Stimulated activated CD8-positive, alpha-beta memory T cell treated with anti-CD3 and anti-CD28 coated beads, Interleukin-15, amount 100 ng/mL, for 24 hours (primary cell): Measurements from ENCODE around the gene C3orf49.

Source experiments
- DNase-seq: peaks from one replicate; pipeline ENCODE4 v3.0.0-alpha.2; 2020; ENCODE audit warnings: low read depth

The C3orf49 gene

GRCh38 chr3:63819151-63819398 is at the start of gene C3orf49:
TSS of gene C3orf49 (plus strand) at chr3:63819299. CDS start at chr3:63819472, 173 bp downstream.
- DNase-seq, result no peak

GRCh38 chr3:63774781-63775180 is 44.3 kb upstream of the C3orf49 start:
- no peak for DNase-seq

GRCh38 chr3:63779227-63779626 is 39.9 kb upstream of the C3orf49 start:
- no peak for DNase-seq

- DNase-seq, result no peak
Measured at GRCh38 chr3:63791974-63792373, 27.1 kb upstream of the C3orf49 start.

- DNase-seq, result no peak
Measured at GRCh38 chr3:63795438-63795837, 23.7 kb upstream of the C3orf49 start.

- DNase-seq, result no peak
Measured at GRCh38 chr3:63798544-63798943, 20.6 kb upstream of the C3orf49 start.

- DNase-seq, result no peak
Measured at GRCh38 chr3:63798949-63799348, 20.1 kb upstream of the C3orf49 start.

GRCh38 chr3:63800097-63800496 is 19.0 kb upstream of the C3orf49 start:
- DNase-seq, result no peak

- no peak for DNase-seq
Measured at GRCh38 chr3:63803911-63804310, 15.2 kb upstream of the C3orf49 start.

- DNase-seq, result no peak
Measured at GRCh38 chr3:63807961-63808565, 11.0 kb upstream of the C3orf49 start.

- DNase-seq, result no peak
Measured at GRCh38 chr3:63808633-63809032, 10.5 kb upstream of the C3orf49 start.

- DNase-seq, result no peak
Measured at GRCh38 chr3:63809607-63810006, 9.5 kb upstream of the C3orf49 start.

GRCh38 chr3:63814237-63814636 is 4.9 kb upstream of the C3orf49 start:
- DNase-seq, result no peak

GRCh38 chr3:63817225-63817624 is 1.9 kb upstream of the C3orf49 start:
- DNase-seq, result no peak

GRCh38 chr3:63818282-63819150 is 583 bp upstream of the C3orf49 start:
- peak; percentile 12 for DNase-seq

GRCh38 chr3:63824309-63824708 is 5.2 kb downstream of the C3orf49 start:
- DNase-seq, result no peak

- no peak for DNase-seq
Measured at GRCh38 chr3:63830526-63830925, 11.4 kb downstream of the C3orf49 start.

- DNase-seq, result no peak
Measured at GRCh38 chr3:63832395-63832794, 13.3 kb downstream of the C3orf49 start.

- no peak for DNase-seq
Measured at GRCh38 chr3:63841704-63842103, 22.6 kb downstream of the C3orf49 start.

- DNase-seq, result no peak
Measured at GRCh38 chr3:63842127-63842526, 23.0 kb downstream of the C3orf49 start.

- no peak for DNase-seq
Measured at GRCh38 chr3:63845215-63845614, 26.1 kb downstream of the C3orf49 start.

GRCh38 chr3:63847718-63848450 is 28.8 kb downstream of the C3orf49 start:
- DNase-seq, result no peak

- DNase-seq, result no peak
Measured at GRCh38 chr3:63849175-63849574, 30.1 kb downstream of the C3orf49 start.
